NCI-H2107 treated with DMSO at 0.1 percent for 48 hours (cell line): ENCODE measurements around the gene ZSCAN10.
"Not testable (repeated sequence)": the region's sequence is repeated elsewhere in the genome, so short reads cannot be mapped to it uniquely, and the experiment has no call there.

Source experiments
- DNase-seq: peaks from one replicate; lab custom pipeline; 2025; ENCODE audit not compliant: unreplicated experiment; lab: John Stamatoyannopoulos, UW

Gene ZSCAN10

DNA sequence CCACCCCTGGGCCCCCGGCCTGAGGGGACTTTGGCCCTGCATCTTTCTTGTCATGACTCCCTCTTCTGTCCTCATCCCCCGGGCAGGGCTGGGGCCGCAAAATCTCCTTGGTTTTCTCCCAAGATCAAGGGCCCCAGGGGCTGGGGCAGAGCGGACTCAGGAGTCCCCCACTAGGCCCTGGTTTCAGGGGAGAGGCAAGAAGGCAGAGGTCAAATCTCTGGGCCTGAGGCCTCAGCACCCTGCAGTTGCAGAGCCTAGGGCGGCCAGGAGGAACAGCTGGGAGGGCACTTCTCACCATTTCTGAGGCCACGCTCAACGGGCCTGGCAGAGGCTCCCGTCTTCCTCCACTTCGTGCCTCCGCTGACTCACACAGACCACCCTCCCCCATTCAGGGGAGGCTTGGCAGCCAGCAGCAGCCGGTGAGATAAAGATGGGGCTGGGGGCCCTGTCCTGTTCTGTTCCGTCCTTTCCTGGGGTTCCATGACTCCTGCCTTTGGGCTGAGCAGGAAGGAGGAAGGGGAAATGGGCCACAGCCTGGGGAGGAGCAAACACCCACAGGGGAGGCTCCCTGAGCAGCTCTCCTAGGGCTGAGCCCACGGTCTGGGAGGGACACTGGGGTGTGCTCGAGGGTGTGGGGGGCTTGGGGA, 12.4 kb downstream of the ZSCAN10 start:
- no peak for DNase-seq

DNA sequence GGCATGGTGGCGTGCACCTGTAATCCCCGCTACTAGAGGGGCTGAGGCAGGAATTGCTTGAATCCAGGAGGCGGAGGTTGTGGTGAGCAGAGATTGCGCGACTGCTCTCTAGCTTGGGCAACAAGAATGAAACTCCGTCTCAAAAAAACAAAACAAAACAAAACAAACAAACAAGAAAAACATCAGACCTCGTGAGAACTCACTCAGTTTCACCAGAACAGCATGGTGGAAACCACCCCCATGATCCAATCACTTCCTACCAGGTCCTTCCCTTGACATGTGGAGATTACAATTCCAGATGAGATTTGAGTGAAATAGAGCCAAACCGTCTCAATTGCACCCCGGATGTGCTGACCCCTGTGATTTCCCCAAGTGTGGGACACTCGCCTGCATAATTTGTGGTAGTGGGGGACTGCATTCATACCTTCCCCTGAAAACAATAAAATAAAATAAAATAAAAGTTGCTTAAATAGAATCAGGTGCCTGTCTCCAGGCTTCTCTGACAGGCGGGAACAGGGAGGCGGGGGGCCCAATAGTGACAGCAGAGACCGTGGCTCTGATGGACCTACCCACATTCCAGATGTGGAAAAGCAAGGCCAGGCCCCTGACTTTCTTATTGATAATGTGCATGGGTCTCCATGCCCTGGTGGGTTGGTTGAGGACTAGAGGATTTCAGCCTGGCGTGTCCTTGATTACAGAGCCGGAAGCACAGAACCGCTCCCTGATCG, 13.1 kb downstream of the ZSCAN10 start:
- no peak for DNase-seq

DNA sequence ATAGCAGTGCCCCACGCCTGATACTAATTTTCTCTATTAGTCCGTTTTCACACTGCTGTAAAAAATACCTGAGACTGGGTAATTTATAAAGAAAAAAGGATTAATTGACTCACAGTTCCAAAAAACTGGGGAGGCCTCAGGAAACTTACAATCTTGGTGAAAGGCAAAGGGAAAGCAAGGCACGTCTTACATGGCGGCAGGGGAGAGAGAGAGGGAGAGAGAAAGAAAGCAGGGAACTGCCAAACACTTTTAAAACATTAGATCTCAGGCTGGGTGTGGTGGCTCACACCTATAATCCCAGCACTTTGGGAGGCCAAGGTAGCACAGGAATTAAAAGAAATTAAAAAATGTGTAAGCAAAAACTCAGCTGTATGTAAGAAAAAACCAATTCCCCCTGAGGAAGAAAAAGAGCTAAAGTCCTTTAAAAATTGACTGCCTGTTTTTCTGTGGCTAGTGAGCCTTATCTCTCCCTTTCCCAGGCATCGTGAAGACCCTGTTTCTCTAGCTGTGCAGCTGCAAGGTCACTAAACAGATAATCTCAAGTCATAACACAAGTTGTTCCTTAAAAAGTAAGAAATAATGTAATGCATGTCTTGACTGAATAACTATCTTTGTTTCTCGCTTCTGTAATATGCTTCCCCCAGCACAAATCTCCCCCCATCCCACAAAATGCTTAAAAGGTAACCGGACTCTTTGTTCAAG, 14.0 kb downstream of the ZSCAN10 start:
- no peak for DNase-seq

DNA sequence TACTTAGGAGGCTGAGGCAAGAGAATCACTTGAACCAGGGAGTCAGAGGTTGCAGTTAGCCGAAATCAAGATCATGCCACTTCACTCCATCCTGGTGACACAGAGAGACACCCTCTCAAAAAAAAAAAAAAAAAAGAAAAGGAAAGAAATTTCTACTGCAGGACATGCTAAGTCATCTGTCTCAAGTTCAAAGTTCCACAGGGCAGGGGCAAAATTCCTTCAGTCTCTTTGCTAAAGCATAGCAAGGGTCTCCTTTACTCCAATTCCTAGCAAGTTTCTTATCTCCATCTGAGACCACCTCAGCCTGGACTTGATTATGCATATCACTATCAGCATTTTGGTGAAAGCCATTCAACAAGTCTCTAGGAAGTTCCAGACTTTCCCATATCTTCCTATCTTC, 14.6 kb downstream of the ZSCAN10 start:
- DNase-seq = no peak

DNA sequence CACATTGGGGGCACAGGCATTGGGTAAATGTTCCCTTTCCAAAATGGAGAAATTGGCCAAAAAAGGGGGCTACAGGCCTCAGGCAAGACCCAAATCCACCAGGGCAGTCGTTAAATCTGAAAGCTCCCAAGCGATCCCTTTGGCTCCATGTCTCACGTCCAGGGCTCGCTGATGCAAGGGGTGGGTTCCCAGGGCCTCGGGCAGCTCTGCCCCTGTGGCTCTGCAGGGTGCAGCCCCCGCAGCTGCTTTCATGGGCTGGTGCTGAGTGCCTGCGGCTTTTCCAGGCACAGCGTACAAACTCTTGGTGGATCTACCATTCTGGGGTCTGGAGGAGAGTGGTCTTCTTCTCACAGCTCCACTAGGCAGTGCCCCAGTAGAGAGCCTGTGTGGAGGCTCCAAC, 15.7 kb downstream of the ZSCAN10 start:
- DNase-seq = not testable (repeated sequence)

DNA sequence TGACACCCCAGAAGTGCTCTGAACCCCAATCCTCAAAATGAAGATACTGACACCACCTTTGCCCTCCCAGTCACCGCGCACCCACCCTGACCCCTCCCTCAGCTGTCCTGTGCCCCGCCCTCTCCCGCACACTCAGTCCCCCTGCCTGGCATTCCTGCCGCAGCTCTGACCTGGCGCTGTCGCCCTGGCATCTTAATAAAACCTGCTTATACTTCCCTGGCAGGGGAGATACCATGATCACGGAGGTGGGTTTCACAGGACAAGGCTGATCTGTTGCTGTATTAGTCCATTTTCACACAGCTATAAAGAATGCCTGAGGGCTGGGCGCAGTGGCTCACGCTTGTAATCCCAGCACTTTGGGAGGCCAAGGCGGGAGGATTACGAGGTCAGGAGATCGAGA, 17.1 kb downstream of the ZSCAN10 start:
- DNase-seq = not testable (repeated sequence)

DNA sequence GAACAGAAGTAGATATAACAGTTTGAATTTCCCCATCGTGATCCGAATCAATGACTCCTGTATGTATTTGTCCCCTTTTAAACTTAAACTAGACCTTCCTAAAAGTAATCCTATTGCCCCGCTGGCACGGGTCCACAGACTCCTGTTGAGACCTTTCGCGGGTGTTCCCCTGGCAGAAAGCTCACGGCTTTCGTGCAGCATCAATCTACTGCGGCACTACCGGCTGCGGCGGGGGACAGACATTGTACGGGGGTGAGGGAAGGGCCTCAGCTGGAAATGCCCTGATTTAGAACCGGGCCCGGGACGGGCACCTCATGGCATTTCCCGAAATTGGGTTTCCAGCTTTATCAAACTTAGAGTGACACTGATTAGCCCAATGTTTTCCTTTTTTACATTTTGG, 19.1 kb downstream of the ZSCAN10 start:
- no peak for DNase-seq

DNA sequence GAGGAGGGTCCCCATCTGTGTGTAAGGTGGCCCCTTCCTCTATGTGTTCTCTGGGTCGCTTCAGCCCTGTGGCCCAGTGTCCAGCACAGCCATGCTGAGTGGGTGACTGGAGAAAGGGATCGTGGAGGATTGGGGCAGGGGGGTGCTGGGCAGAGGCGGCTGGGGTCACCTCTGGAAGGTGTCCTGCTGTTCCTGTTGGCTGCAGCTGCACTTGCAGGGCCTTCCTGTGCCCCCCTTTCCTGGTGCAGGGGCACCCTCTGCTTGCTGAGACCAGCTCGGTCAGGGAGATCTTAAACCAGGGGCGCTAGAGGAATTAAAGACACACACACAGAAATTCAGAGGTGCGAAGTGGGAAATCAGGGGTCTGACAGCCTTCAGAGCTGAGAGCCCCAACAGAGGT, 22.5 kb downstream of the ZSCAN10 start:
- DNase-seq = no peak

DNA sequence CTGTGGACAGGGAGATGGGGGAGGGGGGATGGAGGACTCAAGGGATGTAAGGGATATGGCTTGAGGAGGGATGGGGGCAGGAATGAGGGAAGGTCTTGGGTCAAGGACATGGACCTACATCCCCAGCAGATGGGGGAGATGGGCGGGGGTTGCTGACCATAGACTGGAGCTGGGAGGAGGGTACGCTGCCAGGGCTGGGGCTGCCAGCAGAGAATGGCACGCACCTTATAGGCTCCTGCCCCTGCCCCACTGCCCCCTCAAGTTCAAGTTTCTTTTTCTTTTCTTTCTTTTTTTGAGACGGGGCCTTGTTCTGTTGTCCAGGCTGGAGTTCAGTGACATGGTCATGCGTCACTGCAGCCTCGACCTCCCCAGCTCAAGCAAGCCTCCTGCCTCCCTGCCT, 23.1 kb downstream of the ZSCAN10 start:
- DNase-seq = not testable (repeated sequence)

DNA sequence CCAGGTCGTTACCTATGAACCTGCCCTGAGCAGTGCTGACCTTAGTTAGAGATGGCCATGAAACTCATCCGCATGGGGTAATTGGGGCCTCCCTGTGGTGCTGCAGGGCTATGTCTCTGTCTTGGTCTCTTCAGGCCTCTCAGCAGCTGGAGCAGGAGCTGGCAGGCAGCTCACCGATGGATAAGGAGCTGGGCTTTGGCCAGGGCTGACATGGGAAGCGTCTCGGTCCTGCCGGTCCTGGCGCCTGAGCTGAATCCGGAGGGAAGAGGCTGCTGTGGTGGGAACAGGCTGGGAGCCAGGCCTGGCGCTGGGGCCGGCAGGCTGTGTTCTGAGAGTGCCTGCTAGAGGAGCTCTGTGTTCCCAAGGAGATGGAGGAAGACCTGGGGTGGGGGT, 23.6 kb downstream of the ZSCAN10 start:
- no peak for DNase-seq

DNA sequence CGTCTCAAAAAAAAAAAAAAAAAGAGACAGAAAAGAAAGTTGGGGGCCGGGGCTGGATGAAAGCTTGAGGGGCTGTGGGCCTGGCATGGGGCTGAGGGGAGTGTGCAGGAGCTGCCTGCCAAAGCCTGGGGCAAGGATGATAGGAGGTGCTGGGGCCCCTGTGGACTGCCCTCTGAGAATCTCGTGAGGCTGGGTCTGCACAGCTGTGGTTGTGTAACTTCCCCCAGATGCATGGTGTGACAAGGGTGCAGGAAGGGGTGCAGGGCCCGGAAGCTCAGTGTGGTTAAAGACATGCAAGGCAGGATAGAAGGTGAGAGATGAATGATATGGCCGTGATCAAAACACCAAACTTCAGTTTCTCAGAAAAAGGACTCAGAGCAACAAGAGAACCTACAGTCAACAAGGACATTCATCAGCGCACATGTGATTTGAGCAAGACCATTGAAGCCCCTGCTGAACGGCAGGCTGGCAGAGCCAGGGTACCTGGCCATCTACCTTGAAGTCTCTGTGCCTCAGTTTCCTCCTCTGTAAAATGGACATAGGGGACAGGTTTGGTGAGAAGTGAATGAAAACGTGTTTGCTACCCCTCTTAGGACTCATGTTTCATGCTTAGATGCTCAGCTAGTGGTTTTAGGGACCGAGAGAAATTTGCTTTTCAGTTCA, 24.1 kb downstream of the ZSCAN10 start:
- DNase-seq = no peak

DNA sequence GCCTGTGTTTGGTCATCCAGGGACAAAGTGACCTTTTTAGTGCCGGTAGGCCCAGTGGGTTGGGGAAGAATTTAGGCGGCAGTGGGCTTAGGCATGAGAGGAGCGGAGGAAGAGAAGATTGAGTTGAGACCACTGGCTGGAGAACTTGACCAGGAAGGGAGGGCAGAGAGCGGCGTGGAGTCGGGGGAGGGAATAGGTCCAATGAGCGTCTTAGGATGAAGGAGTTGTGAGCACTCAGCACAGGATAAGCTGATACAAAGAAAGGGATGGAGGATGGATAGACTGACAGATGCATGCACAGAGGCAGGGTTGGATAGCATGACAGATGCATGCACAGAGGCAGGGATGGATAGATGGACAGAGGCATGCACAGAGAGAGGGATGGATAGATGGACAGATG, 25.6 kb downstream of the ZSCAN10 start:
- DNase-seq = no peak

DNA sequence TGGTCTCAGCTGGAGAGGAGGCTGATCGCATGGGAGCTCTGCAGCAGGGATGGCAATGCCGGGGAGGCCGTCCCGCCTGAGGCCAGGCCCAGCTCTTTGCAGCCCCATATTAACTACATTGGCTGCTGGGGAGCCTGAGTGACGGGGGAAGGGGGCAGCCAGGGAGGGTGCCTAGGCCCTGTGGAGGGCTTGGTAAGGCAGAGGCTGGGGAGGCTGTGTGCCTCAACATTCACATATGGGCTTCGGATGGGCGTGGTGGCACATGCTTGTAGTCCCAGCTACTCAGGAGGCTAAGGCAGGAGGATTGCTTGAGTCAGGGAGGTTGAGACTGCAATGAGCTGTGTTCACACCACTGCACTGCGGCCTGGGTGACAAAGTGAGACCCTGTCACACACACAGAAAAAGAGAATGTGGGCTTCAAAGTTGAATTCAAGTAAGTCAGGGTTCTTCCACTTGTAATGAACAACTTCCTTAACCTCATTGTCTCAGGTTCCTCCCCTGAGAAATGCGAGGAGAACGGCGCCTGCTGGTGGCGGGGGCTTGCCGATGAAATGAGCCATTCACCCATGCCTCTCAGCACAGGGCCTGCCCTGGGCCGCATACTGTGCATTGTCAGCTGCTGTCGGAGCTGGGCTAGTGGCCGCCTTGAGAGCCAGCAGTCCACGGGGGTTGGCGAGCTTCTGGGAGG, 26.4 kb downstream of the ZSCAN10 start:
- DNase-seq = not testable (repeated sequence)

DNA sequence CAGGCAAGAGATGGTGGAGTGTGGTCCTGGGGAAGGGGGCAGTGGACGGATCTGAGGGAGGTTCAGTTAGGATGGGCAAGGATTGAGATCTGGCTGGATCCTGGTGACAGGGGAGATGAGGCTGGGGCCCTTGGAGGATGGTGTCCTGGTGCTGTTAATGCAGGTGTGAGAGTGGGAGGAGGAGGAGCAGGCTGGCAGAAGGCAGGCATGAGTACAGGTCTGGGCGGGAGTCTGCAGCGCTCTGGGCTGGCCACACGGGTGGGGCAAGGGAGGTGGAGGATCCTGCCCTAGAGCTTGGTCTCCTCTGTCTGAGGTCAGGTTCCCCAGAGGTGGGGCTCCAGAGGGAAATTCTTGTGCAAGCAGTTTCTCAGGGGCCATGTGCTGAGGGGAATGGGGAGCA, 26.9 kb downstream of the ZSCAN10 start:
- DNase-seq = not testable (repeated sequence)

DNA sequence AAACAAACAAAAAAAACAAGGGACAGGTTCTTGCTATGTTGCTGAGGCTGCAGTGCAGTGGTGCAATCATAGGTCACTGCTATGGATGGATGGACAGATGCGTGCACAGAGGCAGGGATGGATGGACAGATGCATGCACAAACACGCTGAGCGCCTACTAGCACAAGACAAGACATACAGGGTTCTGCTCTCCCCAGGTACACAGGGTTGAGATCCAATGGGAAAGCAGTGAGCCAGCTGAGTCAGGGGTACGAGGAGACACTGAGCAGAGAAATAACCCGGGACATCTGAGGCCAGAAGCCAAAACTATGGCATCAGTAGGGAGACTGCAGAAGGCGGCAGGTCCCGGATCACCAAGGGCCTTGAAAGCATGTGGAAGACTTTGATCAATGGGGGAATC, 27.4 kb downstream of the ZSCAN10 start:
- no peak for DNase-seq

DNA sequence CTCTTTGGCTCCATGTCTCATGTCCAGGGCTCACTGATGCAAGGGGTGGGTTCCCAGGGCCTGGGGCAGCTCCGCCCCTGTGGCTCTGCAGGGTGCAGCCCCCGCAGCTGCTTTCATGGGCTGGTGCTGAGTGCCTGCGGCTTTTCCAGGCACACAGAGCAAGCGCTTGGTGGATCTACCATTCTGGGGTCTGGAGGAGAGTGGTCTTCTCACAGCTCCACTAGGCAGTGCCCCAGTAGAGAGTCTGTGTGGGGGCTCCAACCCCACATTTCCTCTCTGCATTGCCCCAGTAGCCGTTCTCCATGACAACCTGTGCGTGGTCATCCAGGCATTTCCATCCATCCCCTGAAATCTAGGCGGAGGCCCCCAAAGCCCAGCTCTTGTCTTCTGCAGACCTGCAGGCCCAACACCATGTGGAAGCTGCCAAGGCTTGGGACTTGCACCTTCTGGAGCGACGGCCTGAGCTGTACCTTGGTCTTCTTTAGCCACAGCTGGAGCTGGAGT, 28.4 kb downstream of the ZSCAN10 start:
- DNase-seq = no peak

DNA sequence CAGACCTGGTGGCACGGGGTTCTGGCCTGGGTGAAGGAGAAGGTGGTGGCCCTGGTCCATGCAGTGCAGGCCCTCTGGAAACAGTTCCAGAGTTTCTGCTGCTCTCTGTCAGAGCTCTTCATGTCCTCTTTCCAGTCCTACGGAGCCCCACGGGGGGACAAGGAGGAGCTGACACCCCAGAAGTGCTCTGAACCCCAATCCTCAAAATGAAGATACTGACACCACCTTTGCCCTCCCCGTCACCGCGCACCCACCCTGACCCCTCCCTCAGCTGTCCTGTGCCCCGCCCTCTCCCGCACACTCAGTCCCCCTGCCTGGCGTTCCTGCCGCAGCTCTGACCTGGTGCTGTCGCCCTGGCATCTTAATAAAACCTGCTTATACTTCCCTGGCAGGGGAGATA, 29.9 kb downstream of the ZSCAN10 start:
- not testable (repeated sequence) for DNase-seq

DNA sequence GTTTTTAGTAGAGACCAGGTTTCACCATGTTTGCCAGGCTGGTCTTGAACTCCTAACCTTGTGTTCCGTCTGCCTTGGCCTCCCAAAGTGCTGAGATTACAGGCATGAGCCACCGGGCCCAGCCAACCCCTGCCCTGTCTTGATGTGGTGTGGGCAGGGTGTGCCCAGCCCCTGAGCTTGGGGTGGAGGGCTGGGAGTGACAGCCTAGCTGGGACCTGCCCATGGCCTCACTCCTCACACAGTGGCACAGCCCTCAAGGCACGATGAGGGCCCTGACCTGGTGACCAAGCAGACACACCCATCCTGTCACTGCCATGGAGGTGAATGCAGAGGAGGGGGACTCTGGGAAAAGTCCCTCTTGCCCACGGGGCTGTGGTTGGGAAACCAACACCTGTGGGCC, 30.6 kb downstream of the ZSCAN10 start:
- no peak for DNase-seq

DNA sequence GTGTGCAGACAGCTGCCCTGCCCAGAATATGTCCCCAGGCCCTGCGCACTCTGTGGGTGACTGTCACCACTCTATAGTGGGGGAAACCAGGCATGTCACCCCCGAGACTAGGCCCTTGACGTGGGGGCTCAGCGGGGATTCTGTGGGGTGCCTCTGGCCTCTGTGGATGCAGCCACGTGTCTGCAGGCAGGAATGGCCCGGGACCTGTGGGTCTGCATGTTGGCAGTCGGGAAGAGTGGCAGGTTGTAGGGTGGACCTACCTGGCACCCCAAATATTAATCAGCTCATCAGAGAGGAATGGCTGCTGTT, 32.7 kb downstream of the ZSCAN10 start:
- no peak for DNase-seq

DNA sequence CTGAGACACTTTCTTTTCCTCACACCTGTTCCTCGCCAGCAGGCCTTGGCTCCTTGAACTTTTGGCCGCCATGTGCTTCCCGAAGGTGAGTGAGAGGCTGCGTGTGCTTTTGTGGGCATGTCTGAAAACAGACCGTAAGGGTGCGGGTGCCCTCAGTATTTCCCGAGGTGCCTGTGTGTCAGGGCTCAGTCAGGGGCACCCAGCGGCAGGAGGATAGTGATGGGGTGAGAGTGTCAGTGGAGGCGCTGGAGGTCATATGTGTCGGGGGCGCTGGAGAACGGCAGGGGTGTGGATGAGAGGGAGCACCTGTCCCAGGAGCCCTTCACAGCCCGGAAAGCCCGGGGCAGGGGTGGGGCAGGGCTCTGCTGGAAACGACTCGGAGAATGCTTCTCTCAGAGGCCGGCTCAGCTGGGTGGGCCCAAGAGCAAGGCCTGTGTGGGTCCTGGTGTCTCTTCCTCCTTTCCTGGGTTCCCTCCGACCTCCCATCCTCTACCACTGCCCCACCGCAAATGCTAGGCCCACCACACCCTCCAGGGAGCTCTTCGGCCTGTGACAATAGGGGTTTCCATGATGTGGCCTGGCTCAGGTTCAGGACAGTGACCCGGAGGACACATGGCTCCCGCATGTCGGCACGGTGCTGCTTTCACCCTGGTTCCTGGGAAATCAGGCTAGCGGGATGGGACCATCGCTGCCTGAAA, 33.2 kb downstream of the ZSCAN10 start:
- no peak for DNase-seq
